CD4-positive, alpha-beta T cell treated with Interleukin-6 for 4 hours (primary cell): ENCODE data around the gene LAMA3.

ENCODE experiments used
- DNase-seq: peaks from one replicate; pipeline ENCODE4 v3.0.0-alpha.2; 2020; ENCODE audit warnings: mixed read lengths

The LAMA3 gene

GRCh38 chr18:23982155-23983079 lies 293.2 kb downstream of the LAMA3 start:
- no peak for DNase-seq

- DNase-seq: no peak
These were observed 293.9 kb downstream of the LAMA3 start for GRCh38 chr18:23983112-23983511.

- DNase-seq: no peak
These were observed 297.5 kb downstream of the LAMA3 start for GRCh38 chr18:23986600-23987359.

DNA sequence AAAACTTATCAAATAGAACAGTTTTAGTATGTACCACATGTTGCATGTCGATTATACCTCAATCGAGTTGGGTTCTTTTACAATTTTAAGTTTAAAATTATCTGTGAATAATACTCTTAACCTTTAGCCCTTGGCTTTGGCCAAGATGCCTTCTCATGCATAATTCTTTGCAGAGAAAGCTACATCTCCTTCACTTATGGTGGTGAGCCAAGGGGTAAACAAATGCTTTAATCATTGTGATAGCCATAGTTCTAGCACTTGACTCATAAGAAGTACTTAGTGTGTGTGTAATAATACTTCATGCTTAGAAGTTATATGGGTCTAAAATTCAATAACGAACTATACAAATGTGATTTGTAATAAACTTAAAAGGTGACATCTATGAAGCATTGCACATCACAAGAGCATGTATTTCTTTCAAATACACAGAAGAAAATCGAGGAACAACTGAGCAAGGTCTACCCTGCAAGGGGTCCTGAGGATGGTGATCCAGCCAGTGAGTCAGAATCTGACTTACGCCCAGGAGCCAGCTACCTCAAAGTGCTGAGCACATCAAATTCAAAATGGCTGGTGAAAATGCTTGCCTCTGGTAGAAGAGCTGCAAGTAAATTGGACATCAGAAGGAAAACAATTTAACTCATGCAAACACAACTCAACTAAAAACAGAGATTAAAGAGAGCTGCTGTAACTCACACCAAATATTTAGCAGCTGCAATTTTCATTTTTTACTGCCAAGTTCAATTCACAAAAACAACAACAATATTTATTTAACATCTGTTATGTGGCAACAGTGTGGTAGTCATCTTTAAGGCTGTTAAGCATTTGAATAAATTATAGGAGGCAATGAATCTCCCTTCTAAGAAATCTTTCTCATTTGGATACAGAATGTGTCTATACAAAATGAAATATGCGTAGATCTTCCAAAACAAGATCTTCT lies 301.5 kb downstream of the LAMA3 start:
- DNase-seq: no peak

DNA sequence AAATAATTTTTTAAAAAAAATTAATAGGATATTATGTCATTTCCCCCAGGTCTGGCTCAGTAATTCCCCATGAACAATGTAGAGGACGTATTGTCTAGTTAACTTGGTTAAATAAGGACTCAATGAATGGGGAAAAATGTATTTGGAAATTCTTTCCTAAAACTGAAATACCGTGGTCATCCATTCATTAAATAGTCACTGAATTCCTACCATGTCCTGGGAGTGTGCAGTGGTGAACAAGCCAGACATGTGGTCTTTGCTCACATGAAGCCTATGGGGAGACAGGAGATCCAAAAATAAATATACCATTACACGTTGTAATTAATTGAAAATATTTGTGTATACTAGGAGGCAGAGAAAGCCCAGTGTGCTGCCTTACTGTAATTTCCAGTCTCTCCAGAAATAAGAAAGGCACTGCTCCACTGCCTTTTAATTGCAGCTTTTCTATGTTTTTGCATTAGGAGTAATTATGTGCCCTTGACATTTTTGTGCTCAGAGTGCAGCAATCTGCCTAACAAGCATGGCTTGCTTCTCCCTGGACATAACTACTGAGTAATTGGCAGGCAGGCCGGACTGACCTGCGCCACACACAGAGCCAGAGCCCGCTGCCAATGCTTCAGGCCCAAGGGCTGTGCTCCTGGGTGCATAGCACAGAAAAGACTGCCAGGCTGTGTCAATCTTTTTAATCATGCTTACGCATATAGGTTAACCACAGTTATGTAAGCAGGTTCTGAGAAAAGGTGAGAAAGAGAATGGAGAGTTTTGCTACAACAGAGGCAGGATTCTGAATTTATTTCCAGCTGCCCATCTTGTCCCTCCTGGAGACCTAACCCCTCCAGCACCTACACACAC lies 303.1 kb downstream of the LAMA3 start:
- peak; percentile 62 for DNase-seq

GRCh38 chr18:23992941-23993280 lies 303.7 kb downstream of the LAMA3 start:
- no peak for DNase-seq

GRCh38 chr18:23994361-23994902 lies 305.2 kb downstream of the LAMA3 start:
- DNase-seq: peak; percentile 53

GRCh38 chr18:23995180-23995579 lies 305.9 kb downstream of the LAMA3 start:
- DNase-seq: no peak

GRCh38 chr18:23998018-23998417 lies 308.8 kb downstream of the LAMA3 start:
- DNase-seq: no peak

- no peak for DNase-seq
These were observed 309.6 kb downstream of the LAMA3 start for GRCh38 chr18:23998820-23999219.

DNA sequence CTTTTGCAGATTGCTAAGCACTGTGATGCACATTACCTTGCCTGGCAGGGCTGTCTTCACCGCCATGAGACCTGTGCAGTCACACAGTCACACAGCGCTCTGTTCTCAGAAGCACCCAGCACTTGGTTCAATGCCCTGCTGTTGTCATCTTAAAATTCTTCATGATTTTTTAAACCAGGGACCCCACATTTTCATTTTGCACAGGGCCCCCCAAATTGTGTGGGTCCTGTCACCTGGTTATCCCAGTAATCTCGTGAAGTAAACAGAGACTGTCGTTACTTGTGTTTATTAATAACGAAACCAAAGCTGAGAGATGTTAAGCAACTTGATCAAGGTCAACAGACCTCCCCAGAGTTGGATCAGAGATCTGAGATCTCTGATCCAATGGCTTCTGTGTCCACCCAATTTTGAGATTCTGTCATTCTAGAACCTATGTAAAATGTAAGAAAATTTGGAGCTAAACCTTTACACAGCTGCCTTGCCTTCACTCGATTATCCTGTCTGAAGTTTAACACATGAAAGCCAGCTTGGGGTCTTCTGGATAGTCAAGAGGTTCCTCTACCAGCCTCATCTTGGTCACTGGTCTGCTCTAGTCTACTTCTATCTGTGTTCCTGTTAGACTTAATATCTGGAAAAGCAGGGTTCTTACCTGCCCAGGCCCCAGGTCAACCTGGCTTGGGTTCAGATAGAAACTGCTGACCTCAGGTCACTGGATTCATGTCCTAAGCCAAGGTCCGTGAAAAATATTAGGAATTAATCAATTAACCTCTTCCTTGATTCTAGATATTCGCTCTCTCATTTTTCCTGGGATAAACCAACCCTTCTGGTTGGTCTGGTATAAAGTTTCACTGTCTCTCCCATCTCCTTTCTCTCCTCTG lies 311.6 kb downstream of the LAMA3 start:
- DNase-seq: peak; percentile 33

GRCh38 chr18:24002479-24002878 lies 313.2 kb downstream of the LAMA3 start:
- DNase-seq: no peak

DNA sequence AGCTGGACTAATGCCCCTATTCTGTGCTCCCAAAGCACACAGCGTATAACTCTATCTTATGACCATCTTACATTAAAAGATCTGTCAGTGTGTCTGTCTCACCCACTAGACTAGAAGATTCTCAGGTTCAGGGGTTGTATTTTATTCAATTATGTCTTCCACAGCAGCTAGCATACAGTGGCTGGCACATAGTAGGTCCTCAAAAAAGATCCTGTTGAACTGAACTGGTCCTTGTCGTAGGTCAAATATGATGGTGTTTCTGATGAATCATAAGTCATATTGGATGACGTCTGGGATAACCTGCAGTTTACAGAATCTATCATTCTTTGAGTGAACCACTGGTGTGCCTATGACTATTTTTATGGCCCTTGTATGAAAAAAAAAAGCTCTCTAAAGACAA lies 314.0 kb downstream of the LAMA3 start:
- no peak for DNase-seq

GRCh38 chr18:24003903-24004640 lies 314.8 kb downstream of the LAMA3 start:
- no peak for DNase-seq
